GM04503 (cell line): ENCODE data around the gene FAM171A1.
"Not testable (repeated sequence)": the region's sequence is repeated elsewhere in the genome, so short reads cannot be mapped to it uniquely, and the experiment has no call there.

Source experiments
- DNase-seq: peaks from one replicate; pipeline ENCODE4 v3.0.0-alpha.2; 2012; ENCODE audit warnings: low read depth

FAM171A1 gene

DNA sequence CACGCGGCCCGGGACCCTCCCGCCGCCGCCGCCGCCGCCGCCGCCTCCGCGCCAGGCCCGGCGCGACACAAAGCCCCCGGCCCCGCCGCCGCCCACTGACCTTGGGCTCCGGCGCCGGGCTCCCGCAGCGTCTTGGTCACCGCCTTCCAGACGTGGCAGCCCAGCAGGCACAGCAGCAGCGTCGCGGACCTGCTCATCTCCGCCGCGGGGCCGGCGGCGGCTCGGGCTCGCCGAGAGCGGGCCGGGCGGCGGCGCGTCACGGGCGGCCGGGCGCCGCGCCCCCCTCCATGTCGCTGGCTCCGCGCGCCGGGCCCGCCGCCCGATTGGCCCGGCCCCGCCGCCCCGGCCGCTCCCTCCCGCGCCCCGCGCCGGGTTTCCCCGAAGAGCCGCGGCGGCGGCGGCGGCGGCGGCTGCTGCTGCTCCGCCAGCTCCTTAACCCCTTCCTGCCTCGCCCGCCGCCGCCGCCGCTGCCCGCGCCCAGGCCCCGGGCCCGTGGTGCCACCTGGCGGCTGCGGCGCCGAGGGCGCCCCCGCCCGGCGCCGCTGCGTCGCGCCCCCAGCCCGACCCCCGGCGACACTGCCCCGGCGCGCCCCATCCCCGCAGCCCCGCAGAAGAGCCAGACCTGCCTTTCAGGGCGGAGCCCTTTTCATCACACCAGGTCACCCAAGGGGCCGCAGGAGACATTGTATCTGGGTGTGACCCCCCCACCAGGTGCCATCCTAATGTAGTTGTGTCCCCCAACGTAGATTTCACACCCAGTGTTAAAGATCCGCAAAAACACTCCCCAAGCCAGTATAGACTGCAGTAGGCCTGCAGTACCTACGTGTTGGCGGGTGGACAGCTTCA is at the start of gene FAM171A1:
Gene FAM171A1 (minus strand): TSS at position 434 of the 846 bp plus-strand sequence. CDS start 237 bp downstream, at position 197.
- DNase-seq: no peak

DNA sequence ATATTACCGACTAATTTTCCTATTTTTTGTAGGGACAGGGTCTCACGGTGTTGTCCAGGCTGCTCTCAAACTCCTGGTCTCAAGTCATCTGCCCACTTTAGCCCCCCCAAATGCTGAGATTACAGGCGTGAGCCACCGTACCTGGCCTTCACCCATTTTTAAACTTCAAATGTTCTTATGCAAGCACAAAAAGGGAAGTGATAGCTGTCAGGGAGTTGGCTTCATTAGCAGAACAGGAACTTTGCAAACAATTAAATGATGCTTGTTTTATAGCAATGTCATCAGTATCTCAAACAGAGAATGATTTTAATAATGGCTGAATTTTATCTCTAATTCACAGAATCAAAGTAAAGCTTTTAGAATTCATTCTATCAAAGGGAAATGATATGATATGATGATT is 49.8 kb upstream of the FAM171A1 start:
- no peak for DNase-seq

DNA sequence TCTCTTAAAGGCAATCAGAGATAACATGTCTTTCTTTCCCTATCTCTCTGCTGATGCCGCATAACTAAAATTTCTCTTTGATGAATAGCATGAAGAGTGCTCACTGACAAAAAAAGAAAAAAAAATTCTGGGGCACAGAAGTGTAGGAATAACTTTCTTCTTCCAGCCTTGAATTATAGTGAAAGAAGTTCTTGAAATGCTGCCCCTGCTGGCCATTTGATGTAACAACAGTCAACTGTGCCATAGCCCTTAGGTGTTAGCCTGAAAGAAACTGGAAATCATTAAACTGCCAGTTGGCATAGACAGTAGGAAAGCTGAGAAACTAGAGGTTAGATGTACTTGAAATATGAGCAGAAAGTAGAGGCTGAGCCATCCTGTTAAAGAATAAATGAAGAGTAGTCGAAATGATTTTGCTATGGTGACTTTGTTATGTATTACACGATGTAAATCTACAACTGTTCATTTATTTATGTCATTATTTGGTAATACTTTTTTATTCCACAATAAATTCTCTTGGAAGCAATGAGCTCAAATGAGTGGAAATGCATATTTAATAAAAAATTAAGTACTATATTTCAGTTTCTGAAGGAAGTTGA is 48.3 kb upstream of the FAM171A1 start:
- no peak for DNase-seq

DNA sequence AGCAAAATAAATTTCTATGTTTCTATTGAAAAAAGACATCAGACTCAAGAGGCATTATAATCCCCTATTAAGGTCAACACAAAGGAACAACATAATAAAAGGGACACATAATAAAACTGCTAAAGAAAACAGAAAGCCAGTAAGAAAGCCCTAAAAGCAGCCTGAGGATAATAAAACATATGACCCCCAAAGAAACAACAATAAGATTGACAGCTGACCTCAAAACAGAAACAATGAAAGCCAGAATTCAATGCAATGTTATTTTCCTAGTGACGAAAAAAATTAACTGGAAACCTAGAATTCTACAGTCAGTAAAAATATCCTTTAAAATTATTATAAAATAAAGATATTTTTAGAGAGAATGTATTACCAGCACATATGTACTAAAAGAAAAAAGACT is 44.9 kb upstream of the FAM171A1 start:
- no peak for DNase-seq

DNA sequence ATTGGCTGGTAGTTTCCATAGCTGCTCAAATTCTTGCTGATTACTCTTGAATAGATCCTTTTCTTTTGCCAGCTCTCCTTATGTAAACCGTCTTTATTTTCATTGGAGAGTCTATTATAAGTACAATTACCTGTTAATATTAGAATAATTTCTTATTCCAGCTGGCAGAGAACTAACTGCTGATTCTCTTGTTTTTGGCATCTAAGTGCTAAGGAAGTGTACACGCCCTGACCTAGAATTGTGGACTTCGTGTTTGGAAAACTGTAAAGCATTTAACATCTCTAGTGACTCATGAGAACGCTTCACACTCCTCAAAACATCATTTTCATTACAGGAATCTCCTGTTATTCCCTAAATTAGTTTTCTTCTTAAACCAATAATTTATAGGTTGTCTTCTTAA is 39.9 kb upstream of the FAM171A1 start:
- DNase-seq: no peak

DNA sequence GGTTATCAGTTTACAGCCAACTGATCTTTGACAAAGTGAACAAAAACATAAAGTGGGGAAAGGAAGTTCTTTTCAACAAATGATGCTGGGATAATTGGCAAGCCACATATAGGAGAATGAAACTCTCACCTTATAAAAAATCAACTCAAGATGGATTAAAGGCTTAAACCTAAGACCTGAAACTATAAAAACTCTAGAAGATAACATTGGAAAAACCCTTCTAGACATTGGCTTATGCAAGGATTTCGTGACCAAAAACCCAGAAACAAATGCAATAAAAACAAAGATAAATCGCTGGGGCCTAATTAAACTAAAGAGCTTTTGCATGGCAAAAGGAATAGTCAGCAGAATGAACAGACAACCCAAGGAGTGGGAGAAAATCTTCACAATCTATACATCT is 38.3 kb upstream of the FAM171A1 start:
- not testable (repeated sequence) for DNase-seq

DNA sequence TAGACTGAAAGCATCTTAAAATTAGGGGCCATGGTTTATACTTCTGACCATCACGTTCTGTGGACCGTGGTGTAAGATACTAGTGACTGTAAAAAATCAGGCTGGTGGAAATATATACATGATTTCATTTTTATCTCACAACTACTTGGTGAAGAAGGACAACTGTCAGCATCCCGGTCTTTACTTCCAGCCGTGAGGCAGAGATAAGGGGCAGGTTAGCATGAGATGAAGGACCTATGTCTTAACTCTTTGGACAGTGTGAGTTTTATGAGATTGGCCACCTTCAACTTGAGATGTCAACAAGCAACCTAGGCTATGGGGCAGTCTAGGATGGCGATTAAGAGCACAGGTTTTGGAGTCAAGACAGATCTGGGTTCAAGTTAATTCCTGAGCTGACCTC is 37.5 kb upstream of the FAM171A1 start:
- no peak for DNase-seq

DNA sequence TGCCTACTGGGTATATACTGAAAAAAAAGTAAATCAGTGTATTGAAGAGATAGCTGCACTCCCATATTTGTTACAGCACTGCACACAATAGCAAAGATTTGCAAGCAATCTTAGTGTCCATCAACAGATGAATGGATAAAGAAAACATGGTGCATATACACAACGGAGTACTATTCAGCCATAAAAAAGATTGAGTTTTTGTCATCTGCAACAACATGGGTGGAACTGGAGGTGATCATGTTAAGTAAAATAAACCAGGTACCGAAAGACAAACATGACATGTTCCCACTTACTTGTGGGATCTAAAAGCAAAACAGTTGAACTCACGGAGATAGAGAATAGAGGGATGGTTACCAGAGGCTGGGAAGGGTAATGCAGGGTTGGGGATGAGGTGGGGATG is 34.2 kb upstream of the FAM171A1 start:
- DNase-seq: no peak

DNA sequence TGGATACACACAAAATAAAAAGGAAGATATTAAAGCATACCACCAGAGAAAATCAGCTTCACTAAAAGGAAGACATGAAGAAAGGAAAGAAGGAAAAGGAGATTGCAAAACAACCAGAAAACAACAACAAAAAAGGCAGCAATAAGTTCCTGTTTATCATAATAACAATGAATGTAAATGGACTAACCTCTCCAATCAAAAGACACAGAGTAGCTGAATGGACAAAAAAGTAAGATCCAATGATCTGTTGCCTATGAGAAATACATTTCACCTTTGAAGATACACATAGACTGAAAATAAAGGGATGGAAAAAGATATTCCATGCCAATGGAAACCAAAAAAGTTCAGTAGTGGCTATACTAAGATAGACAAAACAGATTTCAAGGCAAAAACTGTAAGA is 30.3 kb upstream of the FAM171A1 start:
- DNase-seq: no peak

DNA sequence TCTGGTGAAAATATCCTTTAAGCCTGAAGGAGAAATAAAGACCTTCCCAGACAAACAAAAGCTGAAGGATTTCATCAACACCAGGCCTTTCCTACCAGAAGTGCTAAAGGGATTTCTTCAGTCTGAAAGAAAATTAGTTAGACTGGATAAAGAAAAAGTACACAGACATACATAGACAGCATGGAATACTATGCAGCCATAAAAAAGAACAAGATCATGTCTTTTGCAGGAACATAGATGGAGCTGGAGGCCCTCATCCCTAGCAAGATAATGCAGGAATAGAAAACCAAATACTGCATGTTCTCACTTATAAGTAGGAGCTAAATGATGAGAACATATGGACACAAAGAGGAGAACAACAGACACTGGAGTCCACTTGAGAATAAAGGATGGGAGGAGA is 29.4 kb upstream of the FAM171A1 start:
- DNase-seq: not testable (repeated sequence)

DNA sequence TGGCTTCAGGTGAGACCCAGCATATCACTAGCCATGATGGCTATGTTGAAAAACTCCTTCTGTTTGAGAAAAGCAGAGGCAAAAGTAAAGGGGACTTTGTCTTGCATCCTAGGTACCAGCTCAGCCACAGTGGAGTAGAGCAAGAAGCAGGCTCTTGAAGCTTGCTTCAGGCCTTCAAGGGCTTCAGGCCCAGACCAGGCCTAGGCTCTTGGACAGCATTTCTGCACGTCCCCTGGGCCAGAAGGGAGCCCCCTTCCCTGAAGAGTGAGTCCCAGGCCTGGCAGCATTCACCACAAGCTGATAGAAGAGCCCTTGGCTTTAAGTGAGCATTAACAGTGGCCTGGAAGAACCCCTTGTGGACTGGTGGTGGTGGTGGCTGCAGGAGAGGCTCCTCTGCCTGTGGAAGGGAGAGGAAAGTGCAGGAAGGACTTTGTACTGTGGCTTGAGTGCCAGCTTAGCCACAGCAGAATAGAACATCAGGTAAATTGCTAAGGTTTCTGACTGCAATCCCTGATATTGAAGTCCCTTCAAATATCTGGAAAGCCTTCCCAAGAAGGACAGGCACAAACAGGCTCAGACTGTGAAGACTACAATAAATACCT is 28.1 kb upstream of the FAM171A1 start:
- DNase-seq: no peak

DNA sequence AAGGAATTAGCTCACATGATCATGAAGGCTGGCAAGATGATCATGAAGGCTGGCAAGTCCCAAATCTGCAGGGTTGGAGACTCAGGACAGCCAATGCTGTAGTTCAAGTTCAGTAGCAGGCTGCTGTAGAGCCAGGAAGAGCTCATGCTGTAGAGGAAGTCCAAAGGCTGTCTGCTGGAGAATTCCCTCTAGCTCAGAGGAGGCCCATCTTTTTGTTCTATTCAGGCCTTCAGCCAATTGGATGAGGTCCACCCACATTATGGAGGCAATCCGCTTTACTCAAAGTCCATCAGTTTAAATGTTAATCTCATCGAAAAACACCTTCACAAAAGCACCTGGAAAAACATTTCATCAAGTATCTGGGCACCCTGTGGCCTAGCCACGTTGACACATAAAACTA is 24.8 kb upstream of the FAM171A1 start:
- no peak for DNase-seq

DNA sequence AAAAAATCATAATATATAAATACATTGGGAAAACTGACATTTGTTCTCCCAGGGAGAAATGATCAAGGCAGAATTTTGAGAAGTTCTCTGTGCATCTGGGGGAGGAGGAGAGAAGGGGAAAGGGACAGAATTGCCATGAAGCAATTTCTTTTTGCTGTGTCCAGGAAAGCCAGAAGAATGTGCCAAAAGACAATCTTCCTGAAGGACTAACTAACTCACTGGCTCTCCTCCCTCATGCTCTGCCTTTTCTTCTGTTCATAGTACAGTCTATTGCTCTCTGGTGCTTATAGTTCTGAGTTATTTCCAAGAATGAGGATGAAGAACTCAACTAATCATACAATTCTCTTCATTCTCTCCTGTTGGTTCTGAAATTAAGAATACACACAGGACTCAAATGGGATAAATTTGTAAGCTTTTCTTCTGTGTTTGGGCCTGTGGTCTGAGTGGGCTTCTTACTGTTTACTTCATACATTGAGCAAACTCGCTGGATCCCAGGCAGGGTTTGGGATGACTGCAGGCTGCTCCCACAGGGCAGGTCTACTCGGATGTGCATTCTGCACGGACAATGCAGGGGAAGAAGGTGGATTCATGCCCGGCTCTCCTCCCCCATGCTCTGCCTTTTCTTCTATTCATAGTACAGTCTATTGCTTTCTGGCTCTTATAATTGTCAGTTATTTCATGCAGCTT is 22.2 kb upstream of the FAM171A1 start:
- DNase-seq: no peak

DNA sequence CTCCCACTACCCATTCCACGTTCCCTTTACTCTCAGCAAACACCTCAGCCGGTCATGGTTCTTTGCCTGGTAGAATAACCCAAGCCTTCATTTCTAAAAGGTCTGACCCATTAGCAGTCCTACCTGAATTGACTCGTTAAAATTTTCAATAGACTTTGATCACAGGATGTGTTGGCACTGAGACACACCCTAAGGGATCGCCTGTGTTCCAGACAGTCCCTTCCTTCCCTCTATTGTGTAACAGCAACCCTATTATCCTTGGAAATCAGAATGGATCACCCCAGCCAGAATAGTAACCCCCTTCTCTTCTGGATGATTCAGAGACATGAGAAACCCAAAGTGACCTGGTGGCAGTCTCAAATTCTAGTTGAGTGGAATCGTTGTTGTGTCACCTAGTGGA is 20.4 kb upstream of the FAM171A1 start:
- DNase-seq: no peak

DNA sequence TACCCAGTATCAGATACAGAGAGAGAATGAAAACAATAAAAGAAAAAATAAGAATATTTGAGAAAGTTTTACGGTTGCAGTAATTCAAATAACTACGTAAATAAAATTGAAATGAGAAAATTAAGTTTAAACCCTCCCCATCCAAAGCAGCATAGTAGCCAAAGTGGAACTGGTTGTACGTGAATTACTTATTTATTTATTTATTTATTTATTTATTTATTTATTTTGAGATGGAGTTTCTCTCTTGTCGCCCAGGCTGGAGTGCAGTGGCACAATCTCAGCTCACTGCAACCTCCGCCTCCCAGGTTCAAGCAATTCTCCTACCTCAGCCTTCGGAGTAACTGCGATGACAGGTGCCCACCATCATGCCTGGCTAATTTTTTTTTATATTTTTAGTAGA is 17.1 kb upstream of the FAM171A1 start:
- DNase-seq: not testable (repeated sequence)

DNA sequence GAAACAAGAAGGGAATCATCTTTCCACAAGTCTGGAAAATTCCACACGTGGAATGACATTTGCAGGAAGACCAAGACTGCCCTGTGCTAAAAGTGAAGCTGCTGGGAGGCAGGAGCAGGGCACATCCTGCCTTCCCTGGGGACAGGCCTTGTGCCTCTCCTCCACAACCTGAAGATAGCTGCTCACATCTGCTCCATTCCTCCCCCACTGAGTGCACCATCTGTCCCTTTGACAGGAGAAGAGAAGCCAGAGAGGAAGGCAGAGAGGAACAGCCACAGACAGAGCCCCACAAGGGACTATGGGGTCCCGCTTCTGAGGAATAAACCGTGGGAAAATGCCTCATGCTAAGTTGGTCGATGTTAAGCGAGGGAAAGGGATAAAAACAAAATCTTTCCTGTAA is 15.9 kb upstream of the FAM171A1 start:
- DNase-seq: no peak

DNA sequence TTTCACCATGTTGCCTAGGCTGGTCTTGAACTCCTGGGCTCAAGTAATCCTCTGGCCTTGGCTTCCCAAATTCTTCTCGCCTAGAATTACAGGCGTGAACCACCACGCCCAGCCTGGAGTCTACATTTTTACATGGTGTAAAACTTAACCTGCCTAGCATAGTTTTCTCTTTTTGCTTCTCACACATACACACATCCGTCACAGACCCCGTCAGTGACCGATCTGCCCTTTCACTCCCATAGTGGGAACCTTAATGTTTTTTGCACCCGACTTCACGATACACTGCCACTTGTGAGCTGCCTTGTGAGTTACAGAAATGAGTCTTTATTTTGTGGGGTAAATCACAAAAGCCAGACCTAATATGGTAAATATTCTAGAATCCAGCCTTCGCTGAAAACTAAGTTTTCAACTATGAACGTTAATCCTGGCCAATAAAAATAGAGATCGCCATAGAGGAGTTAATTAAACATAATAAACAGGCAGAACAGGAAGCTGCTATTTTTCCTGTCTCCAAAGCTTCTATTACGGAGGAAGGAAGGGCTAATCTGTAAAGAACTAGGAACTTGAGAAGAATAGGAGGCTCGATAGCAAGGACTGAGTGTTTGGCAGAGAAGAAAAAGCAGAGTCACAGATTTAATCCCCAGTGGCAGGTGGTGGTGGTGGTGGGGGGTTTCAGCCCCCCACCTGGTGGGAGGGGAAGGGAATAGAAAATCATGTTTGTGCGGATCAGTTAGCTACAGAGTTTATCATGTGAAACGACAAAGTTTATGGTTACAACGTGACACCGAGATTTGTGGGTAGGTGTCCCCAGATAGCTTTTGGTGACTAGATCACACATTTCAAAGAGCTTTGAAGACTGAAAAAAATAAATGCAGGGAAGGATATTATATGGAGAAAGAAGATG is 14.7 kb upstream of the FAM171A1 start:
- no peak for DNase-seq

DNA sequence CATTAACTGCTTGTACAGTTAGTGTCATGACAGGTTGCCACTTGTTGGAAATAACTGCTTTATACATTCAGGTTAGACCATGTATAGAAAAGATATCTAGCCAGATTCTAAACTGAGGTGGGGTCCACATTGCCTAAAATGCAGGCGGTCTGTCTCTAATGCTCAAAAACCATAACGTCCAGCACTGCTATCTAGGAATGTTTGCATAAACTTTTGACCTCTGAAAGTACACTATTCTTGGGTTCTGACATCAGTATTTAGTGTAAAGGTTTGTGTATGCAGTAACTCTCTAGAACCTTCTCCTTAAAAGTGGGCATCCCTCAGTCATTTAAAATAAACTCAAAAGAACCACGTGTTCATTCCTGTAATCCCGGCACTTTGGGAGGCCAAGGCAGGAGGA is 10.3 kb upstream of the FAM171A1 start:
- no peak for DNase-seq

DNA sequence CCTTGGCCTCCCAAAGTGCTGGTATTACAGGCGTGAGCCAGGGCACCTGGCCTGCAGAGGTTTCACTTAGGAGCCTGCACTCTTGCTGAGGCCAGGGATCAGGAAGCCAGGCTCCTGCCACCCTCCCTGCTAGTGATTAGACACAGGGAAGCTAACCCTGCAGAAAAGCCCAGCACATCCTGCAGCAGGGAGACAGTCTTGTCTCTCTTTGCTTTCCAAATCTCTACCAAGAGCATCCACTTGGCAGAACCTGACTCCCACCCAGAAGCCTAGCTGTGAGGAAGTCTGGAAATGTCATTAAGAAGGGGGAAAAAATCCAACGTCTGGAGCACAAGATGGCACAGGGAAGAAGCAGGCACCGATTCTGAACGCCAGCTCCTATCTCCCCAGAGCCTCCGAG is 8.0 kb upstream of the FAM171A1 start:
- DNase-seq: no peak

DNA sequence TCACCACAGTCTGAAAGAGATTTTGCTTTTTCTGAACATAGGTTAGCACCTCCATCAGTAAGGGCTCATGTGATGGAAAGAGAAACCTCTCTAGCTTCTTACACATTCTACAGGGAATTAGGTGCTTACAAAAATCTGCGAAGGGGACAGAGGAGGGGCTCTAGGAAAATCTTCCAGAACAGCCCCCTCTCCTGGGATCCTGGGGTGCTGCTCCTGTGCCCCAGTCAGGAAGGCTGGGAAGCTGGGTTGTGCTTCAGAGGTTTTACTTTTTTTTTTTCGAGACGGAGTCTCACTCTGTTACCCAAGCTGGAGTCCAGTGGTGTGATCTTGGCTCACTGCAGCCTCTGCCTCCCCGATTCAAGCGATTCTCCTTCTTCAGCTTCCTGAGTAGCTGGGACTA is 7.5 kb upstream of the FAM171A1 start:
- DNase-seq: no peak

DNA sequence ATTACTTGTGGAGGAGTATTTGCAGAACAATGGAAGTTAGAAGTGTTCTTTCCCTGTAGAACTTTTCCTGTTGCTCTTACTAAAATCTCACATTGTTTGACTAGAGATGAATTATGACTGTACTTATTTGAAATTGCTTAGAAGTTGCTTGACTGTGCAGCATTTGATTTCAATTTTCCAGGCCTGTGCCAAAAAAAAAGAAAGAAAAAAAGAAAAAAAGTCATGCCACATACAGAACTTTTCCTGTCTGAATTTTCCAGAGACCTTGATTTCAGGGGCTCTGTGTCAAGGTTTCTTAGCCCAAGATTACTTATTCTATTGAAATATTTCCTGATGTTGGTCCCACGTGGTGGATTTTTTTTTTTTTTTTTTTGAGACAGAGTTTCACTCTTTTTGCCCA is 3.5 kb upstream of the FAM171A1 start:
- no peak for DNase-seq

DNA sequence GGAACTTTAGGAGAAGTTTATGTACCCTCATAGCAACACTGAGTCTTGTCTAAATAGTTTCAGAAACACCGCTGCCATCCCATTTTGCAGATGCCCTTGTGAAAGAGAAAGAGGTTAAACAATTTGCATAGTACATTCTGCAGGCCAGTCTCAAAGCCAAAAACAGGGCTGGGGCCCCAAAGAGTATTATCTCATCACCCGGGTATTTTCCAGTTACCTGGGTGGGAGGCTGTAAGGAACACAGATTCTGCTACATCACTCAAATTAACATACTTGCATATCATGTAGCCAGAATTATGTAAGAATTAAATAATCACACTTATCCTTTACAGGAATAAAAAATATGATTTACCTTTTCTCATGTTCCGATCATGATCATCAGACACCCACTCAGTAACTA is 3.1 kb upstream of the FAM171A1 start:
- no peak for DNase-seq
